Endothelial cell (in vitro differentiated cells): ENCODE data around the gene FOXL3. TPM values are rescaled to one million over a fixed set of nuclear protein-coding genes. Genes with fewer than 3 reads are reported as not detected.

Source experiments
- DNase-seq: peaks from one replicate; pipeline ENCODE4 v3.0.0; 2021; ENCODE audit warnings: low spot score
- H3K27ac Mint-ChIP-seq: one replicate; pipeline ENCODE4 v1.8.0; 2021; ENCODE audit warnings: mixed read lengths, inconsistent platforms; ENCODE audit not compliant: unreplicated experiment
- H3K27me3 Mint-ChIP-seq: one replicate; pipeline ENCODE4 v1.8.0; 2021; ENCODE audit warnings: mild to moderate bottlenecking, moderate library complexity, mixed read lengths, inconsistent platforms; ENCODE audit not compliant: unreplicated experiment
- H3K36me3 Mint-ChIP-seq: one replicate; pipeline ENCODE4 v1.8.0; 2021; ENCODE audit warnings: mild to moderate bottlenecking, low read depth, mixed read lengths, inconsistent platforms; ENCODE audit not compliant: unreplicated experiment
- H3K4me1 Mint-ChIP-seq: one replicate; pipeline ENCODE4 v1.8.0; 2021; ENCODE audit warnings: mild to moderate bottlenecking, mixed read lengths, inconsistent platforms; ENCODE audit not compliant: unreplicated experiment
- H3K4me3 Mint-ChIP-seq: one replicate; pipeline ENCODE4 v1.8.0; 2021; ENCODE audit warnings: mild to moderate bottlenecking, mixed read lengths, inconsistent platforms; ENCODE audit not compliant: unreplicated experiment
- H3K9me3 Mint-ChIP-seq: one replicate; pipeline ENCODE4 v1.8.0; 2021; ENCODE audit warnings: mixed read lengths, inconsistent platforms; ENCODE audit not compliant: unreplicated experiment
- total RNA-seq: library from RNA; stranded (reverse); fragmentation: NEBNext Ultra II Directional; extraction: Animal tissue kit (Norgen Biotek cat#: 25700); gene quantifications from one replicate; pipeline ENCODE4 v1.2.1, GENCODE V29; 2021; ENCODE audit not compliant: unreplicated experiment
- TF ChIP-seq, protein P1 (sequence below): fragments of 200-600 bp; sonication (generic); IDR thresholded peaks from one replicate; pipeline ENCODE4 v1.5.0; 2021; ENCODE audit warnings: antibody characterized with exemption; ENCODE audit not compliant: unreplicated experiment

FOXL3 gene
- total RNA-seq, 1 donor from 2014 or later, result not detected

DNA sequence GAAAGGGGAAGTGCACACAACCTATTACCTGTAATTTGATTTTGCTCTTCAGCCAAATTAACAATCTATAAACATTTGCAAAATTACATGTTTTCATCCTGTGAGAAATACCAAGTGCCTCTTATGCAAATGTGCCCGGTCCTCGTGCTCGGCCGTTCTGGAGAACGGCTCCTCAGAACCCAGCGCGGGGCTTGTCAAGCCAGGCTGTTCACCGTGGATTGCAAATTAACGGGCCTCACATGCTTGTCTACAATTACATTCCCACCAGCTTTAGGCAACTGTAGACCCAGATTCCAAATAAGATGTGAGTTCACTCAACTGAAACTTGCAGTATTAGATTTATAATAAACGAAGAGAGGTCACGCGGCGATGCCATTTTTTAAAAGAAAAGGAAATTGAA, 8.8 kb downstream of the FOXL3 start:
- DNase-seq, result no peak
- no peaks in the 10 kb centered on the region for H3K9me3 Mint-ChIP-seq
- no peaks in the 10 kb centered on the region for H3K36me3 Mint-ChIP-seq
- TF ChIP-seq, protein P1, sequence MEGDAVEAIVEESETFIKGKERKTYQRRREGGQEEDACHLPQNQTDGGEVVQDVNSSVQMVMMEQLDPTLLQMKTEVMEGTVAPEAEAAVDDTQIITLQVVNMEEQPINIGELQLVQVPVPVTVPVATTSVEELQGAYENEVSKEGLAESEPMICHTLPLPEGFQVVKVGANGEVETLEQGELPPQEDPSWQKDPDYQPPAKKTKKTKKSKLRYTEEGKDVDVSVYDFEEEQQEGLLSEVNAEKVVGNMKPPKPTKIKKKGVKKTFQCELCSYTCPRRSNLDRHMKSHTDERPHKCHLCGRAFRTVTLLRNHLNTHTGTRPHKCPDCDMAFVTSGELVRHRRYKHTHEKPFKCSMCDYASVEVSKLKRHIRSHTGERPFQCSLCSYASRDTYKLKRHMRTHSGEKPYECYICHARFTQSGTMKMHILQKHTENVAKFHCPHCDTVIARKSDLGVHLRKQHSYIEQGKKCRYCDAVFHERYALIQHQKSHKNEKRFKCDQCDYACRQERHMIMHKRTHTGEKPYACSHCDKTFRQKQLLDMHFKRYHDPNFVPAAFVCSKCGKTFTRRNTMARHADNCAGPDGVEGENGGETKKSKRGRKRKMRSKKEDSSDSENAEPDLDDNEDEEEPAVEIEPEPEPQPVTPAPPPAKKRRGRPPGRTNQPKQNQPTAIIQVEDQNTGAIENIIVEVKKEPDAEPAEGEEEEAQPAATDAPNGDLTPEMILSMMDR, result no peak
- no peak overlapping the region for H3K4me3 Mint-ChIP-seq
- H3K4me1 Mint-ChIP-seq, result no peaks in the 10 kb centered on the region
- no peak overlapping the region for H3K27ac Mint-ChIP-seq
- H3K27me3 Mint-ChIP-seq, result peaks cover 11% of the 10 kb centered on the region

DNA sequence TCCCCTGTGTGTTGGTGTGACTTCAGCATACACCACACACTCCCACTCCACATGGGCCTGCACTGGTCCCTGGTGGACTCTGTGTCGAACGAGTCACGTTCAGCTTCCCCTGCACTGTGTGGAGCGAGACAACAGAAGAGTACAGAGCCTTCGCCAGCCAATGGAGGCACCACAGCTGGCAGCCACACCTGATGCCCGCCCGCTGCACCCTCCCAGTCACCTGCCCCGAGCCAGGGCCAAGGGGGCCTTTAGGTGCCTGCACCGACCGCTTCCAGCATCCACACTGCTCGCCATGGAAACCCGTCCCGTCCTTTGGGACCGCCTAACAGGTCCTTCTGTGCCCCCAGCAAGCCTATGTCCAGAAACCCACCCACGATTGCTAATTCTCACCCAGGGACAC, 9.2 kb downstream of the FOXL3 start:
- H3K9me3 Mint-ChIP-seq, result no peaks in the 10 kb centered on the region
- no peaks in the 10 kb centered on the region for H3K4me1 Mint-ChIP-seq
- H3K27me3 Mint-ChIP-seq, result peaks cover 11% of the 10 kb centered on the region
- no peak overlapping the region for H3K4me3 Mint-ChIP-seq
- no peak overlapping the region for H3K27ac Mint-ChIP-seq
- no peak for DNase-seq
- TF ChIP-seq, protein P1, result no peak
- no peaks in the 10 kb centered on the region for H3K36me3 Mint-ChIP-seq

DNA sequence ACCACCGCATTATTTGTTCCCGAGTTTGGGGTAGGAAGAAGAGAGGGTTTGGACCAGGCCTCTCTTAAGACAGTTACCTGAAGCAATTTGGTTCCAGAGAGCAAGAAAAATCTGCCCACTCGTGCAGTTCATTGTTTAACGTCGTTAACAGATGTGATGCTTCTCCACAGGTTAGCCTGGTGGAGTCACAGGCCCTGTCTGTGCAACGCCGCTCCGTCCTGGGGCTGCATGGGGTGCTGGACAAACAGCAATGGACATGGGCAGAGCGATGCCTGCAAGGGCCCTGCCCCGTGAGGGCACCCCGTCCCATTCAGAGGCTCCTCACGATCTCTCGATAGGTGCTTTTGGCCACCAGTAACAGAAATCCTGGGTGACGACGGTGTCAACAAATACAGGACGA, 9.7 kb downstream of the FOXL3 start:
- DNase-seq, result no peak
- Mint-ChIP-seq H3K9me3 (peaks cover 4% of the 10 kb centered on the region), H3K4me1 (peaks cover 3% of the 10 kb centered on the region), H3K27ac (no peak overlapping the region), H3K36me3 (peaks cover 4% of the 10 kb centered on the region), H3K4me3 (no peak overlapping the region), H3K27me3 (peaks cover 11% of the 10 kb centered on the region)
- TF ChIP-seq, protein P1, result no peak

DNA sequence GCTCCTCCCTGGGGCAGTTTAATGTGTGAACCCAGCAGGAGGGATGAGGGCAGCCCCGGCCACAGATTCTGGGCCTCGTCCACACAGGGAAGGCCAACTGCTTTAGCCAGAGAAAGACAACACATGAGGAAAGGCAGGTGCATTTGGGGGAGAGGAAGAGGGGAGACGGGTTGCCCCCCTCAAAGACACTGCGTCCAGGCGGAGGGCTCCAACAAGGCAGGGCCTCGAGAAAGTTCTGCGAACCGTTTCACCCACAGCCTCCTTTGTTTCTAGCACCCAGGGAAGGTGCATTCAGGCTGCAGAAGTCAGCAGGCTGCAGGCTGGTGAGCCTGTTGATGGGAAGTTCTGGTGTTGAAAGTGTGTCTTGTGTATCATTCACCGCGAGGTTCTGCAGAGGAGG, 10.1 kb downstream of the FOXL3 start:
- DNase-seq, result no peak
- H3K9me3 Mint-ChIP-seq, result peaks cover 6% of the 10 kb centered on the region
- TF ChIP-seq, protein P1, result no peak
- H3K36me3 Mint-ChIP-seq, result peaks cover 5% of the 10 kb centered on the region
- peaks cover 13% of the 10 kb centered on the region for H3K27me3 Mint-ChIP-seq
- H3K27ac Mint-ChIP-seq, result no peak overlapping the region
- H3K4me3 Mint-ChIP-seq, result no peak overlapping the region
- peaks cover 3% of the 10 kb centered on the region for H3K4me1 Mint-ChIP-seq

DNA sequence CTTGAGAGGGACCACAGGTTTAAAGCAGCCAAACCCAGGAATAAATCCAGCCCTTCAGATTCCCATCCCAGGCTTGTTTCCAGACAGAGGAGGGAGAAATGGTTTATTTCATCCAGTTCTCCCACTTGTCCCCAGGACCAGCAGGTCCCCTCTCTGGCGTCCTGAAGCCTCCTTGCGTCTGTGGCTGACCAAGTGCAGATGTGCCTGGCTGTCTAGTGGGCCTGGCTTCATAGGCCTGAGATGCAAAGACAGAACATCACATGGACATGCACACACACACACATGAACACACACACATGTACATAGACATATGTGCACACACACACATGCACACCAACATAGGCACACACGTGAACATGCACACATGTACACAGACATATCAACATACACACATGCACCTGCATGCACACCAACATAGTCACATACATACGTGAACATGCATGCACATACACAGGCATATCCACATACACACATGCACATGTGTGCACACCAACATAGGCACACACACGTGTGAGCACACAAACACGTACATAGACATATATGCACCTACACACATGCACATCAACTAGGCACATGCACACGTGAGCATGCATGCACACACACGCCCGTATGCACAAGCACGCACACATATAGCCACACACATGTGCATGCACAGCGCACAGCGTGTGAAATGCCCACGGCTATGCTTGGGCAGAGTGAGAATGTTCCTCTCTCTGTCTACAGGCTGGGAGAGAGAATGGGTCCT, 10.7 kb downstream of the FOXL3 start:
- peaks cover 5% of the 10 kb centered on the region for H3K36me3 Mint-ChIP-seq
- peaks cover 6% of the 10 kb centered on the region for H3K9me3 Mint-ChIP-seq
- no peak overlapping the region for H3K27ac Mint-ChIP-seq
- peaks cover 13% of the 10 kb centered on the region for H3K27me3 Mint-ChIP-seq
- no peak overlapping the region for H3K4me3 Mint-ChIP-seq
- H3K4me1 Mint-ChIP-seq, result peaks cover 3% of the 10 kb centered on the region
- TF ChIP-seq, protein P1, result no peak
- DNase-seq, result no peak
